ENCODE results near the gene EPGN.
"Not testable (repeated sequence)": the region's sequence is repeated elsewhere in the genome, so short reads cannot be mapped to it uniquely, and the experiment has no call there.

Gene EPGN

GRCh38 chr4:74334636-74335035 is 26.4 kb downstream of the EPGN start:
- TF ChIP-seq CTCF (IDR thresholded peaks at IDR 0.05; ENCODE audit: borderline replicate concordance, control extremely low read depth, extremely low read depth, insufficient read depth, missing control alignments) = no peak
- in situ Hi-C loops (cut with MboI; ENCODE audit: low sequenced_read_pairs, unreplicated experiment) = no loop called here
- no peak for DNase-seq (ENCODE audit: low spot score)

- TF ChIP-seq CTCF (IDR thresholded peaks at IDR 0.05; ENCODE audit: borderline replicate concordance, control extremely low read depth, extremely low read depth, insufficient read depth, missing control alignments) = no peak
- DNase-seq (ENCODE audit: low spot score) = peak; percentile 7
- in situ Hi-C loops (cut with MboI; ENCODE audit: low sequenced_read_pairs, unreplicated experiment) = no loop called here
These were observed 27.2 kb downstream of the EPGN start for GRCh38 chr4:74335341-74336021.

- TF ChIP-seq CTCF (IDR thresholded peaks at IDR 0.05; ENCODE audit: borderline replicate concordance, control extremely low read depth, extremely low read depth, insufficient read depth, missing control alignments) = no peak
- DNase-seq (ENCODE audit: low spot score) = no peak
- in situ Hi-C loops (cut with MboI; ENCODE audit: low sequenced_read_pairs, unreplicated experiment) = no loop called here
These were observed 30.6 kb downstream of the EPGN start for GRCh38 chr4:74338792-74339333.

GRCh38 chr4:74339501-74339900 is 31.2 kb downstream of the EPGN start:
- in situ Hi-C loops (cut with MboI; ENCODE audit: low sequenced_read_pairs, unreplicated experiment) = no loop called here
- no peak for TF ChIP-seq CTCF (IDR thresholded peaks at IDR 0.05; ENCODE audit: borderline replicate concordance, control extremely low read depth, extremely low read depth, insufficient read depth, missing control alignments)
- no peak for DNase-seq (ENCODE audit: low spot score)

- in situ Hi-C loops (cut with MboI; ENCODE audit: low sequenced_read_pairs, unreplicated experiment); DNase-seq (ENCODE audit: low spot score): not testable (repeated sequence)
These were observed 32.2 kb downstream of the EPGN start for GRCh38 chr4:74340421-74340820.

GRCh38 chr4:74344031-74344430 is 35.8 kb downstream of the EPGN start:
- TF ChIP-seq CTCF (IDR thresholded peaks at IDR 0.05; ENCODE audit: borderline replicate concordance, control extremely low read depth, extremely low read depth, insufficient read depth, missing control alignments) = no peak
- in situ Hi-C loops (cut with MboI; ENCODE audit: low sequenced_read_pairs, unreplicated experiment) = no loop called here
- no peak for DNase-seq (ENCODE audit: low spot score)

- no peak for DNase-seq (ENCODE audit: low spot score)
- in situ Hi-C loops (cut with MboI; ENCODE audit: low sequenced_read_pairs, unreplicated experiment) = no loop called here
- no peak for TF ChIP-seq CTCF (IDR thresholded peaks at IDR 0.05; ENCODE audit: borderline replicate concordance, control extremely low read depth, extremely low read depth, insufficient read depth, missing control alignments)
These were observed 45.6 kb downstream of the EPGN start for GRCh38 chr4:74353858-74354257.

All from GM13976 (cell line).